Measurements from ENCODE around the gene TIAL1.
"Not testable (repeated sequence)": the region's sequence is repeated elsewhere in the genome, so short reads cannot be mapped to it uniquely, and the experiment has no call there.

Gene TIAL1

GRCh38 chr10:119596537-119597404 is at the start of gene TIAL1:
Gene TIAL1 (minus strand): TSS chr10:119596964. CDS start chr10:119596465, 499 bp downstream.
- peak; percentile 100 for DNase-seq (ENCODE audit: low spot score)

- DNase-seq (ENCODE audit: low spot score) = no peak
Measured at GRCh38 chr10:119644994-119645393, 48.2 kb upstream of the TIAL1 start.

GRCh38 chr10:119644205-119644814 is 47.5 kb upstream of the TIAL1 start:
- no peak for DNase-seq (ENCODE audit: low spot score)

- DNase-seq (ENCODE audit: low spot score) = no peak
Measured at GRCh38 chr10:119643306-119644204, 46.8 kb upstream of the TIAL1 start.

- no peak for DNase-seq (ENCODE audit: low spot score)
Measured at GRCh38 chr10:119642556-119643111, 45.9 kb upstream of the TIAL1 start.

- peak; percentile 32 for DNase-seq (ENCODE audit: low spot score)
Measured at GRCh38 chr10:119640875-119641526, 44.2 kb upstream of the TIAL1 start.

GRCh38 chr10:119640384-119640783 is 43.6 kb upstream of the TIAL1 start:
- no peak for DNase-seq (ENCODE audit: low spot score)

GRCh38 chr10:119638982-119639381 is 42.2 kb upstream of the TIAL1 start:
- DNase-seq (ENCODE audit: low spot score) = no peak

GRCh38 chr10:119637631-119638030 is 40.9 kb upstream of the TIAL1 start:
- no peak for DNase-seq (ENCODE audit: low spot score)

- DNase-seq (ENCODE audit: low spot score) = no peak
Measured at GRCh38 chr10:119634219-119634544, 37.4 kb upstream of the TIAL1 start.

- no peak for DNase-seq (ENCODE audit: low spot score)
Measured at GRCh38 chr10:119633538-119634218, 36.9 kb upstream of the TIAL1 start.

GRCh38 chr10:119630300-119630699 is 33.5 kb upstream of the TIAL1 start:
- DNase-seq (ENCODE audit: low spot score) = no peak

- DNase-seq (ENCODE audit: low spot score) = no peak
Measured at GRCh38 chr10:119625570-119626280, 29.0 kb upstream of the TIAL1 start.

GRCh38 chr10:119621078-119621384 is 24.3 kb upstream of the TIAL1 start:
- DNase-seq (ENCODE audit: low spot score) = no peak

GRCh38 chr10:119620241-119621077 is 23.7 kb upstream of the TIAL1 start:
- peak; percentile 93 for DNase-seq (ENCODE audit: low spot score)

- not testable (repeated sequence) for DNase-seq (ENCODE audit: low spot score)
Measured at GRCh38 chr10:119619811-119620210, 23.0 kb upstream of the TIAL1 start.

- no peak for DNase-seq (ENCODE audit: low spot score)
Measured at GRCh38 chr10:119619215-119619614, 22.5 kb upstream of the TIAL1 start.

- DNase-seq (ENCODE audit: low spot score) = no peak
Measured at GRCh38 chr10:119616882-119617570, 20.3 kb upstream of the TIAL1 start.

- DNase-seq (ENCODE audit: low spot score) = no peak
Measured at GRCh38 chr10:119614686-119615085, 17.9 kb upstream of the TIAL1 start.
